ENCODE data around the gene CUEDC1. TPM values are rescaled to one million over a fixed set of nuclear protein-coding genes. Genes with fewer than 3 reads are reported as not detected.

CUEDC1 gene
- total RNA-seq, 1 donor from 2014 or later, result 3.9 TPM

GRCh38 chr17:57838857-57839570, 116.2 kb downstream of the CUEDC1 start:
- DNase-seq (ENCODE audit: low read depth in 2 of 2), result no peak

- DNase-seq (ENCODE audit: low read depth in 2 of 2), result no peak
Measured at GRCh38 chr17:57838453-57838852, 116.8 kb downstream of the CUEDC1 start.

GRCh38 chr17:57835333-57835900, 119.8 kb downstream of the CUEDC1 start:
- no peak for DNase-seq (ENCODE audit: low read depth in 2 of 2)

GRCh38 chr17:57834146-57834741, 121.0 kb downstream of the CUEDC1 start:
- DNase-seq (ENCODE audit: low read depth in 2 of 2), result no peak

GRCh38 chr17:57833179-57833939, 121.9 kb downstream of the CUEDC1 start:
- peak; percentile 41 to 63 for DNase-seq (ENCODE audit: low read depth in 2 of 2)

- DNase-seq (ENCODE audit: low read depth in 2 of 2), result no peak
Measured at GRCh38 chr17:57832314-57833178, 122.7 kb downstream of the CUEDC1 start.

DNA sequence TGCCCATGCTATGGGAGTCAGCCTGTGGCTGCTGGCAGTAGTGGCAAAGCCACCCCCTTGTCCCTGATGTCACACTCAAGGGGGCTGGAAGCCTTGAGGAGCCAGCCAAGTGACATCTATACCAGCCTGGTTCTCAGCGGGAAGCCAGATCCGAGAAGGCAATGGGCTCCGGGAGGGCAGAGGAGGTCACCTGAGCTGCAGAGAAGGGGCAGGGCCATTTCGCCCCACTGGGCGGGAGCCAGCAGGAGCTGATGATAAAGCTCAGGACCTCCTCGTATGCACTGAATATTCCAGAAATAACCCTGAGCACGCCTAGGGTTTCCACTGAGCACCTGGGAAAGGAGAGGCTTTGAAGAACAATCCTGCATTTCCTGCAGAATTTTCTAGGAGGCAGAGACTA, 124.3 kb downstream of the CUEDC1 start:
- DNase-seq (ENCODE audit: low read depth in 2 of 2), result no peak

- no peak for DNase-seq (ENCODE audit: low read depth in 2 of 2)
Measured at GRCh38 chr17:57823469-57824401, 131.5 kb downstream of the CUEDC1 start.

- DNase-seq (ENCODE audit: low read depth in 2 of 2), result no peak
Measured at GRCh38 chr17:57819867-57820266, 135.3 kb downstream of the CUEDC1 start.

- no peak for DNase-seq (ENCODE audit: low read depth in 2 of 2)
Measured at GRCh38 chr17:57819285-57819684, 135.9 kb downstream of the CUEDC1 start.

GRCh38 chr17:57818066-57818465, 137.1 kb downstream of the CUEDC1 start:
- DNase-seq (ENCODE audit: low read depth in 2 of 2), result no peak

- DNase-seq (ENCODE audit: low read depth in 2 of 2), result no peak
Measured at GRCh38 chr17:57817299-57817698, 137.9 kb downstream of the CUEDC1 start.

DNA sequence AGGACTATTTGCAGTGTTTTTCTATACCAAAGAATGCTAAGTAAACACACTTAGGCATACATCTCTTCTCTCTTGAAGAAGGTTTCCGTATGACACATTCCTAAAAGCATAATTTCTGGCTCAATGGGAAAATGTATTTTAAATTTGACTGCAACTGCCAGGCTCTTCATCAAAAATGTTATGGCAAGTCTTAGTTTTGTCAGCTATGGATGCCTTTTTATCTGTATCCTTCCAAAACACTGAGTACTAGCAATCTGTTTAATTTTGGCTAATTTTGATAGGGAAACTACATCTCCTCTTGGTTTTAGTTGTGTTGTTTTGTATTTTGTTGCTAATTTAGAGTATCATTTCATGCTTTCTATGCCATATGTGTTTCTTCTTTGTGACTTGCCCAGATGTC, 140.8 kb downstream of the CUEDC1 start:
- DNase-seq (ENCODE audit: low read depth in 2 of 2), result no peak

DNA sequence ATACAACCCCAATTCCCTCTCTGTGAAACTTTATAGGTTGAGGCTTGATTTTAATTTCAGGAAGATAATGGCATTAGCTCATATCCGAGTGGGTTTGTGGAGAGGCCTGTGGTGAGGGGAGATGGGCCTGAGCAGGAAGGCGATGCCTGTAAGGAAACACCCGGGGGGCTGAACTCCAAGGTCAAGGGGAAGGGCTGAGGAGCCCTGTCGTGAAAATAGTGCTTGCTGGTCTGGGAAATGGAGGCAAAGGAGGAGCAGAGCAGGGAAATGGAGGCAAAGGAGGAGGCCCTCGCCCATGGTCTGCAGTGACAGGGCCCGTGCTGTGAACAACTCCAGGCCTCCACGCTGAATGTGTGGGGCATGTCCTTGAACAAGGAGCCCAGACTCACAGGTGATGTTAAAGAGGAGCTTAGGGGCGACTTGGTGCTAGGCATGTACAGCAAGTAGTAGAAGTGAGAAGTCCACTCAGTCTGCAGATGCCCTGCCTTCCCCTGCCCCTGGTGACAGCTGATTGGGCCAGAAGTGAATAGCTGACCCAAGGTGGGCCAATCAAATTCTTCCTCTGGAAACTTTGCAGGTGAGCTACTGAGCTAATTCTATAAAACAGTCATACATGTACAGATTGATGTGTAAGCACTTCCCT, 143.5 kb downstream of the CUEDC1 start:
- DNase-seq (ENCODE audit: low read depth in 2 of 2), result no peak

Other genes starting within 250 kb of the CUEDC1 start
- gene CCDC182, start 210.1 kb downstream of the CUEDC1 start, total RNA-seq, result not detected in 2 replicates
- 22.9 and 30.2 TPM in 2 replicates for gene MRPS23, start 105.4 kb downstream of the CUEDC1 start, total RNA-seq
- gene VEZF1, start 32.8 kb upstream of the CUEDC1 start, total RNA-seq, result 22.9 and 31.0 TPM in 2 replicates
- gene SRSF1, start 51.8 kb upstream of the CUEDC1 start, total RNA-seq, result 329 and 461 TPM in 2 replicates
- 10.1 and 10.9 TPM in 2 replicates for gene DYNLL2, start 128.0 kb upstream of the CUEDC1 start, total RNA-seq
- gene OR4D1, start 193.0 kb upstream of the CUEDC1 start, total RNA-seq, result not detected in 2 replicates
- gene OR4D2, start 211.6 kb upstream of the CUEDC1 start, total RNA-seq, result not detected in 2 replicates
- gene EPX, start 237.3 kb upstream of the CUEDC1 start, total RNA-seq, result not detected in 2 replicates